HCT116 (cell line): ENCODE measurements around the gene ZSCAN21. TPM values are rescaled to one million over a fixed set of nuclear protein-coding genes. Genes with fewer than 3 reads are reported as not detected.

Experiments
- ATAC-seq: fragments of 200-7000 bp; cut with Tn5 transposase; 2 replicates; pipeline ENCODE4 v1.9.1; 2020; ENCODE audit warnings: mild to moderate bottlenecking, moderate library complexity
- BruUV-seq: library from RNA; stranded (reverse); fragments of 400-500 nt; replicated peaks from 2 replicates; lab custom pipeline; 2021; lab: Mats Ljungman, UMichigan
- CTCF ChIA-PET: fragments of 300-600 bp; sonication (Branson Sonifier 250); formaldehyde crosslinking; loops from one replicate; lab custom pipeline; 2021; ENCODE audit warnings: antibody characterized with exemption; lab: Charles Lee
- POLR2A ChIA-PET: fragments of 300-600, 350-600 bp; sonication (Branson Sonifier 250); formaldehyde crosslinking; loops from one replicate; lab custom pipeline; 2021; ENCODE audit warnings: antibody characterized with exemption; lab: Charles Lee
- RAD21 ChIA-PET, 2 experiments: fragments of 300-600 bp; sonication (Branson Sonifier 250); formaldehyde crosslinking; loops; one replicate each; lab custom pipeline; 2023; ENCODE audit warnings: low total read pairs in 2 of 2; ENCODE audit not compliant: uncharacterized antibody in 2 of 2, unreplicated experiment in 2 of 2, low non-redundant PET in 1 of 2; lab: Charles Lee
- DNase-seq: peaks from one replicate; pipeline ENCODE4 v3.0.0-alpha.2; 2010; ENCODE audit warnings: low read depth, low spot score
- H2AFZ ChIP-seq: fragments of 200-600 bp; shearing (Covaris generic), sonication (generic); 2 replicates; pipeline ENCODE4 v1.6.1; 2017; ENCODE audit warnings: low read depth, mixed run types, mixed read lengths, antibody characterized with exemption, low read length; ENCODE audit not compliant: poor library complexity, severe bottlenecking
- H3K27ac ChIP-seq: 2 replicates; pipeline ENCODE4 v1.5.1; 2012; ENCODE audit warnings: low read depth, low read length
- H3K27me3 ChIP-seq: fragments of 200-600 bp; sonication (generic); 2 replicates; pipeline ENCODE4 v1.6.1; 2016; ENCODE audit warnings: mixed run types, low read length, mixed read lengths; ENCODE audit not compliant: insufficient read depth
- H3K36me3 ChIP-seq, 2 experiments: fragments of 200-500 bp in 1 of 2; fragments of 200-600 bp in 1 of 2; sonication (Bioruptor generic) in 1 of 2; sonication (generic) in 1 of 2; 2 replicates each; pipeline versions ENCODE4 v1.5.1 to v1.6.1; 2014 to 2016; ENCODE audit warnings: low read length in 2 of 2, inconsistent platforms in 1 of 2, mixed read lengths in 1 of 2, mixed run types in 1 of 2; ENCODE audit not compliant: insufficient read depth in 2 of 2, control insufficient read depth in 1 of 2
- H3K4me1 ChIP-seq, 2 experiments: fragments of 200-600 bp in 1 of 2; sonication (generic) in 1 of 2; 2 replicates each; pipeline versions ENCODE4 v1.5.1 to v1.6.1; 2012 to 2017; ENCODE audit warnings: low read length in 2 of 2, inconsistent platforms in 1 of 2, mild to moderate bottlenecking in 1 of 2, mixed read lengths in 1 of 2, mixed run types in 1 of 2, moderate library complexity in 1 of 2; ENCODE audit not compliant: insufficient read depth in 2 of 2, control insufficient read depth in 1 of 2
- H3K4me2 ChIP-seq: fragments of 200-600 bp; sonication (generic); 2 replicates; pipeline ENCODE4 v1.6.1; 2017; ENCODE audit warnings: mixed run types, low read length, mixed read lengths
- H3K4me3 ChIP-seq, 2 experiments: fragments of 200-600 bp in 1 of 2; sonication (generic) in 1 of 2; replicated peaks in 1 of 2; 2 replicates each; pipeline ENCODE4 v1.5.1; 2011 to 2016; ENCODE audit warnings: low read length in 2 of 2, control low read depth in 1 of 2, low read depth in 1 of 2, mild to moderate bottlenecking in 1 of 2, mixed read lengths in 1 of 2, mixed run types in 1 of 2
- H3K79me2 ChIP-seq: fragments of 200-600 bp; sonication (generic); 2 replicates; pipeline ENCODE4 v1.6.1; 2017; ENCODE audit warnings: mild to moderate bottlenecking, mixed run types, low read length, moderate library complexity, mixed read lengths; ENCODE audit not compliant: insufficient read depth
- H3K9ac ChIP-seq: fragments of 200-600 bp; sonication (generic); 2 replicates; pipeline ENCODE4 v1.6.1; 2016; ENCODE audit warnings: low read length, mixed read lengths
- H3K9me2 ChIP-seq: fragments of 200-600 bp; sonication (generic), shearing (Covaris generic); 2 replicates; pipeline ENCODE4 v1.6.1; 2017; ENCODE audit warnings: mixed run types, mild to moderate bottlenecking, moderate library complexity; ENCODE audit not compliant: insufficient read depth
- H3K9me3 ChIP-seq, 2 experiments: fragments of 200-500 bp in 1 of 2; fragments of 200-600 bp in 1 of 2; sonication (Bioruptor generic) in 1 of 2; sonication (generic) in 1 of 2; 2 replicates each; pipeline ENCODE4 v1.6.1; 2014 to 2017; ENCODE audit warnings: low read length in 2 of 2, mixed read lengths in 2 of 2, inconsistent platforms in 1 of 2, low read depth in 1 of 2, mild to moderate bottlenecking in 1 of 2, mixed run types in 1 of 2, moderate library complexity in 1 of 2; ENCODE audit not compliant: control insufficient read depth in 1 of 2, insufficient read depth in 1 of 2
- H4K20me1 ChIP-seq: fragments of 200-600 bp; sonication (generic), shearing (Covaris generic); 2 replicates; pipeline ENCODE4 v1.6.1; 2017; ENCODE audit warnings: mixed run types, mild to moderate bottlenecking, moderate library complexity; ENCODE audit not compliant: insufficient read depth
- CEBPB ChIP-seq: IDR thresholded peaks from 2 replicates; pipeline ENCODE4 v1.6.1; 2012; ENCODE audit warnings: low read depth
- EZH2 ChIP-seq: fragments of 200-600 bp; sonication (generic); IDR thresholded peaks from 2 replicates; pipeline ENCODE4 v1.6.1; 2017; ENCODE audit warnings: antibody characterized with exemption, mixed run types
- EZH2phosphoT487 ChIP-seq: fragments of 200-600 bp; IDR thresholded peaks from 2 replicates; pipeline ENCODE4 v1.6.1; 2018; ENCODE audit warnings: antibody characterized with exemption, borderline replicate concordance
- FOSL1 ChIP-seq: IDR thresholded peaks from 2 replicates; pipeline ENCODE4 v1.6.1; 2012; ENCODE audit warnings: low read depth
- POLR2A ChIP-seq: IDR thresholded peaks from 2 replicates; pipeline ENCODE4 v1.7.0; 2011; ENCODE audit warnings: borderline replicate concordance; ENCODE audit not compliant: insufficient read depth, insufficient read length; ENCODE audit errors: extremely low read depth
- POLR2AphosphoS5 ChIP-seq: IDR thresholded peaks from 2 replicates; pipeline ENCODE4 v1.6.1; 2011; ENCODE audit warnings: mild to moderate bottlenecking, low read depth, low read length, moderate library complexity
- SP1 ChIP-seq: IDR thresholded peaks from 2 replicates; pipeline ENCODE4 v1.6.1; 2012; ENCODE audit warnings: low read depth
- SRF ChIP-seq: IDR thresholded peaks from 2 replicates; pipeline ENCODE4 v1.6.1; 2012; ENCODE audit warnings: low read depth
- ZNF274 ChIP-seq: fragments of 200-500 bp; sonication (Bioruptor generic); IDR thresholded peaks from 2 replicates; pipeline ENCODE4 v1.6.1; 2014; ENCODE audit warnings: mild to moderate bottlenecking, low read depth, low read length, inconsistent platforms
- intact Hi-C: fragments of 100-400 bp; cut with micrococcal nuclease; formaldehyde crosslinking; loops from 2 replicates; pipeline ENCODE4 v1.10.0; 2022
- total RNA-seq: library from RNA; stranded (reverse); gene quantifications from one replicate; pipeline ENCODE4 v1.2.1, GENCODE V29; 2021; ENCODE audit not compliant: unreplicated experiment
- TF ChIP-seq, protein P1 (sequence below): IDR thresholded peaks from 2 replicates; pipeline ENCODE4 v1.6.1; 2012
- TF ChIP-seq, protein P2 (sequence below), 3 experiments: fragments of 200-600 bp in 1 of 3; sonication (generic) in 1 of 3; IDR thresholded peaks in 2 of 3; conservative IDR thresholded peaks in 1 of 3; 2 replicates each; pipeline ENCODE4 v1.5.1; 2012 to 2017; ENCODE audit warnings: low read depth in 2 of 3, low read length in 2 of 3, antibody characterized with exemption in 1 of 3, borderline replicate concordance in 1 of 3, control low read depth in 1 of 3, mild to moderate bottlenecking in 1 of 3, mixed read lengths in 1 of 3, mixed run types in 1 of 3, moderate library complexity in 1 of 3; ENCODE audit not compliant: insufficient read depth in 1 of 3
- TF ChIP-seq, protein P3 (sequence below): IDR thresholded peaks from 2 replicates; pipeline ENCODE4 v1.6.1; 2011; ENCODE audit warnings: mild to moderate bottlenecking, low read length, moderate library complexity; ENCODE audit not compliant: insufficient replicate concordance; ENCODE audit errors: extremely low read depth

ZSCAN21 gene
- total RNA-seq, 1 experiment from 2014 or later, result 10.3 TPM

DNA sequence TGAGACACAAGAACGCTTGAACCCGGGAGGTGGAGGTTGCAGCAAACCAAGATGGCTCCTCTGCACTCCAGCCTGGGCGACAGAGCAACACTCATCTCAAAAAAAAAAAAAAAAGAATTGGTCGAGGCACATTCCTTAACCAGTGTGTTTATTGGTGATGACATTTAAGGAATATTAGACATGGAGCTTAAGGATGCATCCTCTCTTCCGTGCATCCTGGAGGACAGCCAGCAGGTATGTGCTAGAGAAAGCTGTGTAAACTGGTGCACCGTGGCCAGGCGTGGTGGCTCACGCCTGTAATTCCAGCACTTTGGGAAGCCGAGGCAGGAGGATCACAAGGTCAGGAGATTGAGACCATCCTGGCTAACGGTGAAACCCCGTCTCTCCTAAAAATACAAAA, 22.4 kb upstream of the ZSCAN21 start:
- no TSS peak for BruUV-seq
- POLR2A ChIA-PET, result no interaction called here
- H3K27me3 ChIP-seq, result no peaks in the 10 kb centered on the region
- no peaks in the 10 kb centered on the region for H3K4me1 ChIP-seq
- TF ChIP-seq FOSL1, result no peak
- TF ChIP-seq CEBPB, result no peak
- TF ChIP-seq POLR2A, result no peak
- TF ChIP-seq SP1, result no peak
- H2AFZ ChIP-seq, result no peak overlapping the region
- CTCF ChIA-PET, result no interaction called here
- H3K4me3 ChIP-seq, result no peak overlapping the region
- intact Hi-C loops, result no loop called here
- H3K9me2 ChIP-seq, result no peaks in the 10 kb centered on the region
- H3K27ac ChIP-seq, result no peak overlapping the region
- DNase-seq, result no peak
- H3K79me2 ChIP-seq, result peaks cover 8% of the 10 kb centered on the region
- no peak overlapping the region for H3K9ac ChIP-seq
- H3K36me3 ChIP-seq, result peaks cover 42 to 59% of the 10 kb centered on the region in 2 experiments
- H3K4me2 ChIP-seq, result no peak overlapping the region
- H3K9me3 ChIP-seq, result no peaks in the 10 kb centered on the region
- RAD21 ChIA-PET, result no interaction called here
- ATAC-seq, result no peak
- H4K20me1 ChIP-seq, result no peaks in the 10 kb centered on the region; the same call in 1 of the 2 replicates

DNA sequence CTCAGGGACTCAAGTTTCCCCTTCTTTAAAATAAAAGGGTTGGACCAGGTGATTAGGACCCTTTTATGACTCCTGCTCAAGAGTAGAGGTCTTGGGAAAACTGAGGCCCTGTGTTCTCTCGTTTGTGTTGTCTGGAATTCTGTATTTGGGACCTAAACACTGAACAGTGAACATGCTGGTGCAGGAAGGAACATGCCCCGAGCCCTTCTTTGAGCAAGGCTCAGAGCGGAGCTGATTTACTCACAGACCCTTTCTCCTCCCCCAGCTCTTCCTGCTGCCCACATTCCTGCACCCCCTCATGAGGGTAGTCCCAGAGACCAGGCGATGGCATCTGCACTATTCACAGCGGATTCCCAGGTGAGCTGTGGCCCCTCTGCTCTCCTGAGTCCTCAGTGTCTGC, 20.0 kb upstream of the ZSCAN21 start:
- BruUV-seq, result no TSS peak
- intact Hi-C loops, result no loop called here
- no peaks in the 10 kb centered on the region for H3K79me2 ChIP-seq
- no peak overlapping the region for H3K27ac ChIP-seq
- ATAC-seq (no peak), DNase-seq (no peak)
- ChIA-PET CTCF (no interaction called here), RAD21 (interaction anchor here in 1 of 2 experiments (0.6 kb wide), 1 partner anchor 13 kb away, joined by 3 read pairs; no protein-coding TSS in a partner anchor), POLR2A (interaction anchor here (0.8 kb wide), 1 partner anchor 10 kb away, joined by 5 read pairs; no protein-coding TSS in a partner anchor)
- H2AFZ ChIP-seq, result no peak overlapping the region
- H3K27me3 ChIP-seq, result no peaks in the 10 kb centered on the region
- no peaks in the 10 kb centered on the region for H4K20me1 ChIP-seq
- H3K9me3 ChIP-seq, result no peaks in the 10 kb centered on the region
- H3K9ac ChIP-seq, result no peak overlapping the region
- peaks cover 47 to 59% of the 10 kb centered on the region in 2 experiments; a peak in 3 of 4 replicates for H3K36me3 ChIP-seq
- H3K4me1 ChIP-seq, result no peaks in the 10 kb centered on the region
- H3K4me2 ChIP-seq, result no peak overlapping the region
- H3K9me2 ChIP-seq, result no peaks in the 10 kb centered on the region
- H3K4me3 ChIP-seq, result no peak overlapping the region
- TF ChIP-seq, protein P1, sequence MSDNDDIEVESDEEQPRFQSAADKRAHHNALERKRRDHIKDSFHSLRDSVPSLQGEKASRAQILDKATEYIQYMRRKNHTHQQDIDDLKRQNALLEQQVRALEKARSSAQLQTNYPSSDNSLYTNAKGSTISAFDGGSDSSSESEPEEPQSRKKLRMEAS, result no peak
- TF ChIP-seq POLR2AphosphoS5 (no peak), POLR2A (no peak), SP1 (no peak), SRF (no peak), EZH2 (no peak), FOSL1 (no peak), CEBPB (no peak), EZH2phosphoT487 (no peak), ZNF274 (no peak)
- TF ChIP-seq, protein P2, sequence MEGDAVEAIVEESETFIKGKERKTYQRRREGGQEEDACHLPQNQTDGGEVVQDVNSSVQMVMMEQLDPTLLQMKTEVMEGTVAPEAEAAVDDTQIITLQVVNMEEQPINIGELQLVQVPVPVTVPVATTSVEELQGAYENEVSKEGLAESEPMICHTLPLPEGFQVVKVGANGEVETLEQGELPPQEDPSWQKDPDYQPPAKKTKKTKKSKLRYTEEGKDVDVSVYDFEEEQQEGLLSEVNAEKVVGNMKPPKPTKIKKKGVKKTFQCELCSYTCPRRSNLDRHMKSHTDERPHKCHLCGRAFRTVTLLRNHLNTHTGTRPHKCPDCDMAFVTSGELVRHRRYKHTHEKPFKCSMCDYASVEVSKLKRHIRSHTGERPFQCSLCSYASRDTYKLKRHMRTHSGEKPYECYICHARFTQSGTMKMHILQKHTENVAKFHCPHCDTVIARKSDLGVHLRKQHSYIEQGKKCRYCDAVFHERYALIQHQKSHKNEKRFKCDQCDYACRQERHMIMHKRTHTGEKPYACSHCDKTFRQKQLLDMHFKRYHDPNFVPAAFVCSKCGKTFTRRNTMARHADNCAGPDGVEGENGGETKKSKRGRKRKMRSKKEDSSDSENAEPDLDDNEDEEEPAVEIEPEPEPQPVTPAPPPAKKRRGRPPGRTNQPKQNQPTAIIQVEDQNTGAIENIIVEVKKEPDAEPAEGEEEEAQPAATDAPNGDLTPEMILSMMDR (IDR thresholded peaks at IDR 0.05 in 2 of 3, conservative IDR thresholded peaks at IDR 0.05 in 1 of 3; ENCODE audit: borderline replicate concordance in 1 of 3, insufficient read depth in 1 of 3, low read depth in 2 of 3, low read length in 2 of 3), result no peak
- TF ChIP-seq, protein P3, sequence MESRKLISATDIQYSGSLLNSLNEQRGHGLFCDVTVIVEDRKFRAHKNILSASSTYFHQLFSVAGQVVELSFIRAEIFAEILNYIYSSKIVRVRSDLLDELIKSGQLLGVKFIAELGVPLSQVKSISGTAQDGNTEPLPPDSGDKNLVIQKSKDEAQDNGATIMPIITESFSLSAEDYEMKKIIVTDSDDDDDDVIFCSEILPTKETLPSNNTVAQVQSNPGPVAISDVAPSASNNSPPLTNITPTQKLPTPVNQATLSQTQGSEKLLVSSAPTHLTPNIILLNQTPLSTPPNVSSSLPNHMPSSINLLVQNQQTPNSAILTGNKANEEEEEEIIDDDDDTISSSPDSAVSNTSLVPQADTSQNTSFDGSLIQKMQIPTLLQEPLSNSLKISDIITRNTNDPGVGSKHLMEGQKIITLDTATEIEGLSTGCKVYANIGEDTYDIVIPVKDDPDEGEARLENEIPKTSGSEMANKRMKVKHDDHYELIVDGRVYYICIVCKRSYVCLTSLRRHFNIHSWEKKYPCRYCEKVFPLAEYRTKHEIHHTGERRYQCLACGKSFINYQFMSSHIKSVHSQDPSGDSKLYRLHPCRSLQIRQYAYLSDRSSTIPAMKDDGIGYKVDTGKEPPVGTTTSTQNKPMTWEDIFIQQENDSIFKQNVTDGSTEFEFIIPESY, result no peak
